AG04450 (cell line): ENCODE measurements around the gene UBE2J2. TPM values are rescaled to one million over a fixed set of nuclear protein-coding genes. Genes with fewer than 3 reads are reported as not detected.

Experiments used
- CTCF ChIA-PET: fragments of 300-600, 350-600 bp; formaldehyde crosslinking; extraction: SDS; loops from one replicate; lab custom pipeline; 2022; ENCODE audit warnings: antibody characterized with exemption, inconsistent platforms; lab: Charles Lee
- POLR2A ChIA-PET: fragments of 350-600 bp; formaldehyde crosslinking; extraction: SDS; loops from one replicate; lab custom pipeline; 2021; ENCODE audit warnings: antibody characterized with exemption, inconsistent platforms; lab: Yijun Ruan, JAX
- DNase-seq: peaks from one replicate; pipeline ENCODE4 v3.0.0-alpha.2; 2011; ENCODE audit warnings: low read depth, low spot score
- H3K27ac ChIP-seq: one replicate; pipeline ENCODE4 v1.5.1; 2012; ENCODE audit warnings: low read depth, low read length, control low read depth
- H3K27me3 ChIP-seq: one replicate; pipeline ENCODE4 v1.6.0; 2012; ENCODE audit warnings: low read length; ENCODE audit not compliant: control insufficient read depth, insufficient read depth
- H3K4me3 ChIP-seq: 2 replicates; pipeline ENCODE4 v1.5.1; 2011; ENCODE audit warnings: mild to moderate bottlenecking, low read depth, low read length, control low read depth
- H3K9me3 ChIP-seq: 2 replicates; pipeline ENCODE4 v1.5.1; 2012; ENCODE audit warnings: low read length; ENCODE audit not compliant: control insufficient read depth, insufficient read depth
- CTCF ChIP-seq: IDR thresholded peaks from 2 replicates; pipeline ENCODE4 v1.5.1; 2011; ENCODE audit warnings: low read depth, low read length, control low read depth, inconsistent platforms
- polyA plus RNA-seq: library from polyadenylated mRNA; depleted of rRNA; stranded (reverse); fragments of >200 nt; gene quantifications from 2 replicates; pipeline ENCODE4 v1.2.3, GENCODE V29; 2011

Gene UBE2J2
- polyA plus RNA-seq, 1 experiment = 31.1 TPM

DNA sequence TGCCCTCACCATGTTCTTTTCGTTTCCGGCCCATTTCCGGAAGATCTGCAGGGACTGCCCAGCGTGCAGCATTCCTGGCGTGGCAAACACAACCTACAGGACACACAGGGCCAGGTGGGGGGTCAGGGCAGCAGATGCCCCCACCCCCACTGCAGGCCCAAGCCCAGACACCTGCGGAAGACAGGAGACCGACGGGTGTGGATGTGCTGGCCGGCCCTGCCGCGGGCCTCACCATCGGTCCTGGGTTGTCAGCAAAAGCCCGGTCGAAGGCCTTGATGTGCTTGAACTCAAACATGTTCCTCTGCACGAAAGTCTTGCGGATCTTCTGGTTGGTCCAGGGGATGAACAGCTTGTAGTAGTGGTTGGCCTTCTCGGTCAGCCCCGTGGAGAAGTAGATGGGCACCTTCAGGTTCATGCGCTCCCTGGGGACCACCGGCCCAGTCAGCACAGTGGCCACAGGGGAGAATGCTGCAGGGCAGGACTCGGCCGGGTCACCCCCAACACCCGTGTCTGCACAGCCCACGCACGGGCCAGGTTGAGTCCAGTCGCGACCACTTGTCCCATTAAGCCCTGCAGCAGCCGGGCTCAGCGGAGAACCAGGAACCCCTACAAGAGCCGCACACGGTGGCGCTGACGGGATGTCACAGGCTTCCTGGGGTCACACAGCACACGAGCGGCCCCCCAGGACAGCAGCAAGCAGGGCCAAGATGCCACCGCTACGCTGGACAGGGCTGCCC lies 40.0 kb upstream of the UBE2J2 start:
- CTCF ChIA-PET = no interaction called here

GRCh38 chr1:1312450-1313314 lies 39.0 kb upstream of the UBE2J2 start:
- TF ChIP-seq CTCF = no peak
- POLR2A ChIA-PET = no interaction called here
- CTCF ChIA-PET = no interaction called here
- DNase-seq = no peak
- Histone ChIP-seq H3K4me3 (no peak overlapping the region), H3K27ac (no peak overlapping the region), H3K9me3 (no peaks in the 10 kb centered on the region), H3K27me3 (no peaks in the 10 kb centered on the region)

More for the DNA sequence above, 40.0 kb upstream of the UBE2J2 start:
- Histone ChIP-seq H3K9me3 (no peaks in the 10 kb centered on the region), H3K4me3 (no peak overlapping the region), H3K27ac (no peak overlapping the region), H3K27me3 (no peaks in the 10 kb centered on the region)
- no peak for TF ChIP-seq CTCF
- no peak for DNase-seq
- POLR2A ChIA-PET = no interaction called here

- no peak for TF ChIP-seq CTCF
Observed at GRCh38 chr1:1311107-1312104, 37.8 kb upstream of the UBE2J2 start.

GRCh38 chr1:1310476-1311053 lies 36.9 kb upstream of the UBE2J2 start:
- no peak for DNase-seq
- no peak overlapping the region for H3K4me3 ChIP-seq
- ChIA-PET CTCF (no interaction called here), POLR2A (interaction anchor here (1.1 kb wide), 1 partner anchor 61 kb away, joined by 3 read pairs; no protein-coding TSS in a partner anchor)
- no peak overlapping the region for H3K27ac ChIP-seq
- H3K27me3 ChIP-seq = no peaks in the 10 kb centered on the region
- no peaks in the 10 kb centered on the region; the same call in 1 of the 2 replicates for H3K9me3 ChIP-seq
- no peak for TF ChIP-seq CTCF

More at GRCh38 chr1:1311107-1312104, 37.8 kb upstream of the UBE2J2 start:
- H3K4me3 ChIP-seq = no peak overlapping the region
- CTCF ChIA-PET = no interaction called here
- H3K9me3 ChIP-seq = no peaks in the 10 kb centered on the region; the same call in 1 of the 2 replicates
- H3K27ac ChIP-seq = no peak overlapping the region
- H3K27me3 ChIP-seq = no peaks in the 10 kb centered on the region
- no peak for DNase-seq
- POLR2A ChIA-PET = interaction anchor here (1.1 kb wide), 1 partner anchor 60 kb away, joined by 3 read pairs; no protein-coding TSS in a partner anchor
